GM20431 (cell line): ENCODE measurements around the gene CFH.
"Not testable (repeated sequence)": the region's sequence is repeated elsewhere in the genome, so short reads cannot be mapped to it uniquely, and the experiment has no call there.

ENCODE experiments used
- in situ Hi-C: fragments of 300-500 bp; cut with MseI, MboI; formaldehyde crosslinking; loops from one replicate; pipeline ENCODE4 v1.15.0; 2020; ENCODE audit warnings: low sequenced_read_pairs; ENCODE audit not compliant: unreplicated experiment

The CFH gene

DNA sequence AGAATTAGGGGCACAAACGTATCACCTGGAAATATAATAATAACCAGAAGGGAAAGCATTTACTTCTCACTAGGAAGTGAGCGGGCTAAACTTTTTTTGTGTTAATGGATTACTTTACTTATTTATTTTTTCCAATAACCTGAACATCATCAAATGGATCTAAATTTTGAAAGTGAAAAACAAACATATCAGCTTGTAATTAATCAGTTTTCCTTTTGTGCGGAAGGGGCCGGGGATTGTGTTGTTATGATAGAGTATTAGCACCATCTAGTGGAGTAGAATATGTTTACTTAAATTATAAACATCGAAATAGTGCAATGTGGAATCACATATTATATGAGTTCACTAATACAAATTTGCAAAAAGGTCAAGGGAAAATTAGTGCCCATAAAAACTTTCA is 9.0 kb downstream of the CFH start:
- in situ Hi-C loops = loop anchor here (25.0 kb wide), 2 partner anchors 324 to 524 kb away; no protein-coding TSS in a partner anchor

DNA sequence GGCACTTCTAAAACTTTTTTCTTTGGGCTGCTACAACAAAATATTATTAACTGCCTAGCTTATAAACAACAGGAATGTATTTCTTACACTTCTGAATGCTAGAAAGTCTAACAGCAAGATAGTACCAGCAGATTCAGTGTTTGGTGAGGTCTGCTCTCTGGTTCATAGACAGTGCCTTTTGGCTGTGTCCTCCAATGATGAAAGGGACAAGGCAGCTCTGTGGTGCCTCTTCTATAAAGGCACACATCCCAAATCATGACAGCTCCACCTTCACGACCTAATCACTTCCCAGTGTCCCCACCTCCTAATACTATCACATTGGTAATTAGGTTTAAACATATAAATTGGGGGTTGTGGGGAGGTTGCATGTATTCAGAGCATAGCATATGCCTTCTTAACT is 9.5 kb downstream of the CFH start:
- in situ Hi-C loops = loop anchor here (25.0 kb wide), 2 partner anchors 324 to 524 kb away; no protein-coding TSS in a partner anchor

DNA sequence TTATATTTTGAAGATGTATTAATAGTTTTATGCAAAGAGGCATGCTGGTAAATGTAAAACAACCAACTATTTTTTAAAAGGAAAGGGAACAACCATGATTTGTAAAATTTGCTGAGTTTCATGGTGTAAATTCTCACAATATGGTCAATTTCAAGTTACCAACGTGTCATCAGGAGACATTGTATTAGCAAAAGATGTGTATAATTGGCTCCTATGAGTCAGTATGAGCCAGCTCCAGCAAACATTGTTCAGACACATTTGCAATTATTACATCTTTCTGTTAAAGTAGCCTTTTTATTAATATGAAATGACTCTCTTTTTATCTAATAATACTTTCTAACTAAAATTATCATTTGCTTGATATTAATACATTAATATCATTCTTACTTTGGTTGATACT is 15.3 kb downstream of the CFH start:
- in situ Hi-C loops = loop anchor here (25.0 kb wide), 2 partner anchors 330 to 530 kb away; no protein-coding TSS in a partner anchor

DNA sequence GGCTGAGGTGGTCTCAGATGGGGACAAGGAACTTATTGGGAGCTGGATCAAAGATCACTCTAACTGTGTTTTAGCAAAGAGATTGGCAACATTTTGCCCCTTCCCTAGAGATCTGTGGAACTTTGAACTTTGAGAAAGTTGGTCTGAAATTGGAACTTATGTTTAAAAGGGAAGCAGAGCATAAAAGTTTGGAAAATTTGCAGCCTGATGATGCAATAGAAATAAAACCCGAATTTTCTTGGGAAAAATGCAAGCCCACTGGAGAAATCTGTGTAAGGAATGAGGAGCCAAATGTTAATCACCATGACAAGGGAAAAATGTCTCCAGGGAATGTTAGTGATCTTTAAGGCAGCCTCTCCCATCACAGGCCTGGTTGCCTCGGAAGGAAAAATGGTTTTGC is 17.2 kb downstream of the CFH start:
- in situ Hi-C loops = loop anchor here (25.0 kb wide), 2 partner anchors 332 to 532 kb away; no protein-coding TSS in a partner anchor

DNA sequence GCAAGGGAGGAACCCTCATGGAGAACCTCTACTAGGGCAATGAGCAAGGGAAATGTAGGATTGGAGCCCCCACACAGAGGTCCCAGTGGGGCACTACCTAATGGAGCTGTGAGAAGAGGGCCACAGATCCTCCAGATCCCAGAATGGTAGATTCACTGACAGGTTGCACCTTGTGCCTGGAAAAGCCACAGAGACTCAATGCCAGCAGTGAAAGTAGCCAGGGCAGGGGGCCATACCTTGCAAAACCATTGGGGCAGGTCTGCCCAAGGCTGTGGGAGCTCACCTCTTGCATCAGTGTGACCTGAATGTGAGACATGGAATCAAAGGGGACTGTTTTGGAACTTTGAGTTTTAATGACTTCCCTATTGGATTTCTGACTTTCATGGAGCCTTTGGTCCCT is 17.9 kb downstream of the CFH start:
- in situ Hi-C loops = loop anchor here (25.0 kb wide), 2 partner anchors 332 to 532 kb away; no protein-coding TSS in a partner anchor

DNA sequence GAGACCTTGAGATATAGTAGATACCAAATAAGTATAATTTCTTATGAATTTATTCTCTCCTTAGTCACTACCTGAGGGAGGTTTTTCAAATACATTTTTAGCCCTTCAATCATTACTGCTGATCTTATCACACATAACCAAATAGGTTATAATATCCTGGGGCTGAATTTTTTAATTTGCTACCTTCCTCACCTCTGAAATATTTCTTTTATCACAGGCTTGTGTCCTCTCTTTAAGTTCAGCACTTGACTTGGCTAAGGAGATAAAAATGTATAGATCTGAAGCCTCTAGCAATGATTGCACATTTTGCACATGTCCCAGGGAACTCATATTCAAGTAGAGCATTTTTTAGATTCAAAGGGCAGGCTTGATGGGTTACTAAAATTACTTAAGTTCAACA is 23.1 kb downstream of the CFH start:
- in situ Hi-C loops = loop anchor here (25.0 kb wide), 2 partner anchors 338 to 538 kb away; no protein-coding TSS in a partner anchor

DNA sequence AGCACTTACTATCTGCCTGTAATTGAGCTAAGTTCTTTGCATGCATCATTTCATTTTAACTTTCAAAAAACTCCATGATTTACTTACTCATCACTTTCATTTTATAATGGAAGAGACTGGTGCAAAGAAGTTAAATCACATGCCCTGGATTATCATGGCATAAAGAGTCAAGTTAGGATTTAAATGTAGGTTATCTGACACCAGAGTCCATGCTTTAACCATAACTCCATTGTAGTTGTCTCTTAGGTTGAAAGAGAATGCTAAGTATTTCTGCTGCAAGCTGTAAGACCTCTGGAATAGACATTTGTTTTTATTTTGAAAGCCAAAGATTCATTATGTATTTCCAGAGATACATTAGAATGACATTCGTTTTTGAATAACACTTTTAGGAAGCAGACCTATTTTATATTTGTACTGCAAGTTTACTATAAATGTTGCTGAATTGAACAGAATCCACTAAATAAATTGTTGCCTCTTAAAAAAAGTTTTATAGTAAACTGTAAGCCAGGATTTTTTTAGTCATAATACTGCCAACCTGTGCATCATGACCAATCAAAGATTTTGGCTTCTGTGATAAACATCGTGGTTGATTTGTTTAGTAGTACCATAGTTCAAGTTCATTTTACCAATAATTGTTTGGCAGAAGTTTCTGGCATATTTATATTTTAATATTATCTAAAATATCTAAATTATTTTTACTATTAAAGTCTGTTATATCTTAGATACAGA is 26.1 kb downstream of the CFH start:
- in situ Hi-C loops = no loop called here

DNA sequence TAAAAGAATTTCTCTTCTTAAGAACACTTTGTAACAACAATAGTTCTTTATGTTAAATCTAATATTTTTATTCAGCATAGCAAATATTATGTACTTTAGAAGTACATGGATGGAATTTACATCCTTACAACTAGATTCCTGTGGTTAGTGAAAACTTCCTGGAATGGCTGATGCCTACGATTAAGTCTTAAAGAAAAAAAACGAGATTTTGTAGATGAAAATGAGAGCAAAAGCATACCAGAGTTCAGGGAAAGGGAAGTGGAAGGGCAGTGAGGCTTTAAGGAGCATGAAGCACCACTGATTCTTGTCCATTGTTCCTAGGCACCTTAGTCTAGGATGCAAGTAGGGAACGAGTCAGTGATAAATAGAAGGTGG is 26.7 kb downstream of the CFH start:
- in situ Hi-C loops = no loop called here

DNA sequence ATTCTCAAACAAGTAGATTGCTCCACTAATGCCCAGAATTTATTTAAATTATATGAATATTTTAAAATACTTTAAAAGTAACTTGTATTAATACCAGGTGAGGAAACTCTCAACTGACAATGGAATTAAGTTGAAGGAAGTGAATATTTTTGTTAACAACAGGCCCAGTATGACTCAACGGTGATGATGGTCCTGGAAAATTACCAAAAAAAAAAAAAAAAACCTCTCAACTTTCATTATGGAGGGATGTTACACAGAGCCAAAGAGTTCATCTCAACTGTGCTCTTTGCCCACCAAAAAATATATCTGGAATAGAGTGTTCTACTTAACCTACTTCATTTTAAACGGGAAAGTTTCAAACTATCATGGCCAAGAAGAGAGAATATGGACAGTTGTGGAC is 28.3 kb downstream of the CFH start:
- in situ Hi-C loops = no loop called here

DNA sequence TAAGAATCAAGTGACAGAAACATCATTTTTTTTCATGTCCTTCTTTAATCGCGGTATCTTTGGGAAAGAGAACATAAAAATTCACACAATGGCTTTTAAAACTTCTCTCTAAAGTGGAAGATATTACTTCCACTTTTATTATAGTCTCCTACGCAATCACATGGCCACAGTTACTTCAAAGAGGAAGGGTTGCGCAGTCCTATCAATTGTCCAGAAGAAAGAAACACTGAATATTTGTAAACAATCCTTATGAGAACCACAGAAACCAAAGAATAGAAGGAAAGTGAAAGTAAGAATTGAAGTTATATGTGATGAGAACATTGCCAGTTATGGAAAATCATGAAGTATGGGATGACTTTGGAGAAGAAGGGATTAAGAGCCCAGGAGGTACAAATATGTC is 32.6 kb downstream of the CFH start:
- in situ Hi-C loops = no loop called here

DNA sequence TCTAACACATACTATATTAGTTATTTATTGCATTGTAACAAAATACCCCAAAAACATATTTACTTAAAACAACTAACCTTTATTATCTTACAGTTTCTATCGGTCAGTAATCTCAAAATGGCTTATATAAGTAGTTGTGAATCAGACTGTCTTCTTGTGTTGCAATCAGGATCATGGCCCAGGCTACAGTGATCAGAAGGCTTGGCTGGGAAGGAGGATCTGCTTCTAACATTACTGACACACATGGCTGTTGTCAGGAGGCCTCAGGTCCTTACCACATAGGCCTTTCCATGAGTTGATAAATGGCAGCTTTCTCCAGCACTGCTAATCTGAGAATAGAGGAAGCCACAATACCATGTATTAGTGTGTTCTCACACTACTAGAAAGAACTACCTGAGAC is 33.7 kb downstream of the CFH start:
- in situ Hi-C loops = no loop called here

DNA sequence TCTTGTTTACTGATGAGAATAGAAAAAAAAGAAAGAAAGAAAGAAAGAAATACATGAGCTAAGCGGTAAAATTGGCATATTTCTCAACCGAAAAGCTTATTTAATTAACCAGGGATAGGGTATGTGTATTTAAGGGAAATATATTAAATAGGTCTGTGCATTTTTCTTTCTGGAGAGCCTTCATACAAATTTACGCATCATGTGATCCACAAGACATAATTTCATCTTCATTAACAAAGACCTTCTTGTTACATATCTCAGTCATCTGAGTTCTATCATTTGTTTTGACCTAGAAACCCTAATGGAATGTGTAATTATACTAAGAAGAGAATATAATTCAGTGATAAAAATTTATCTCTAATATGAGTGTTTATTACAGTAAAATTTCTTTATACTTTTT is 37.2 kb downstream of the CFH start:
- in situ Hi-C loops = no loop called here

DNA sequence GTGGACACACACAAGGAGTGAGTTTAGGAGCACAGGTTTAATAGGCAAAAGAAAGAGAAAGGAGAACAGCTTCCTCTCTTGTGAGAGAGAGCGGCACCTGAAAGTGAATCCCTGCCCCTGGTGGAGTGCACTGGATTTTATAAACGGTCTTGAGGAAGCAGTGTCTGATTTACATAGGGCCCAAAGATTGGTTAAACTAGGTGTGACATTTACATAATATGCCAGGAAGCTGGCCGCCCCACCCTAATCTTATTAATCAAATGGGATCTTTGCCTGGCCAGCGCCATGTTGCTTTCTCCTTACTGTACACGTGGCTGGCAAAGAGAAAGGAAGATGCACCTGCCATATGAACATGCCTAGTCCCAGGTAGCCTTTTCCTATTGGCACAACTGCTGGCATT is 38.7 kb downstream of the CFH start:
- in situ Hi-C loops = no loop called here

DNA sequence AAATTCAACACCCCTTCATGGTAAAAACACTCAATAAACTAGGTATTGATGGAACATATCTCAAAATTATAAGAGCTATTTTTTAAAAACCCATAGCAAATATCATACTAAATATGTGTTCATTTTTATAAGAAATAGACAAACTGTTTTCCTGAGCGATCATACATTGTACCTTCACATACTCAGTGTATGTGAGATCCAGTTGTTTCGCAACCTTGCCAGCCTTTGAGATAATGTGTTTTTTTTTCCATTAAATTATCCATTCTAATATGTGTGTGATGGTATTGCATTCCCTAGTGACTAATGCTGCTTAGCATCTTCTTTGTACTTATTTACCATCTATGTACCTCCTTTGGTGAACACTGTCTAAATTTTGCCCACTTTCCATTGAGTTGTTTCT is 47.1 kb downstream of the CFH start:
- in situ Hi-C loops = no loop called here

DNA sequence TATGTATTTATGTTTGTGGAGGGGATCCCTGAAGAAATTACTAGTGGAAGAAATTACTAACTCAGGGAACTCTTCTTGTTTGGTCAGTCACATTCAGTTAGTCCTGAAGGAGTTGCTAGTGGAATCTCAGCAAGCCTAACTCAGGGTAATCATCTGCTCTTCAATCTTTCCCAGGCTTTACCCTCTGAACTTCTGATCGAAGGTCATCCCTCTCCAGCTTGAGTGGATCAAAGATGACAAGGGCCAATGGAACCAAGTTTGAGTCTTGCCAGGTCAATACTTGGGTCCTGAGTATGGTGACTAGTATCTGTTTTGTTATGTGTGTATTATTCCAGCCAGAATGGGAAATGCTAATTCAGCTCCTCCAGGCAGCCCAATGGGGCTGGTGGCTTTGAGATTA is 49.3 kb downstream of the CFH start:
- in situ Hi-C loops = no loop called here

DNA sequence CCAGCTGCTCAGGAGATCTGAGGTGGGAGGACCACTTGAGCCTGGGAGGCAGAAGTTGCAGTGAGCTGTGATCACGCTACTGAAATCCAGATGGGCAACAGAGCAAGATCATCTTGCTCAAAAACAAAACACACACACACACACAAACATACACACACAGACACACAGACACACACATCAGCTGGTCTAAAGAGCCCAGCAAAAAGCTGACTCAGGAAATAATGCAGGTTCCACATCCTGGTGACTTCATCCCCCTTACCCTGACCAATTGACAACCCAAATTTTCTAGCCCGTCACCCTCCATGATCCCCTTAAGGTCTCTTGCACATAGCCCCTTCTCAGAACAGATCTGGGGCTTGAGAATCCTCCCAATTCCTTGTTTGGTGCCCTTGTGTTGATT is 58.0 kb downstream of the CFH start:
- in situ Hi-C loops = not testable (repeated sequence)

DNA sequence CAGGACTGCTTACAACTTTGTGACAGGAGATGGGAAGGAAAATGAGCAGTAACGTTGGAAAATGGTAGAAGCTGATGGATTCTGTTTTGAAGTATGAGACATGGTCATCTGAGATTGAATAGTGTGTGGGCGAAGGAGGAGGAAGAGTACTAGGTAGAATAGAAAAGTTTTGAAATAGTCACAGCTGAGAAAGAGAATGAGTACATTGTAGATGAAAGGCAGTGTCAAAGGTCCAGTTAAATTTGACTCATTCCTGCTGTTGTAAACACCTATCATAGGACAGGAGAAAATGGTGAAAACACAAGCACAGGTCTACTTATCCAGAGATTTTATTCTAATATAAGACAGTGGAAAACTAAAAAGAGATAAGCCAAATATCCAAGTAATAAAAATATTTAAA is 66.0 kb downstream of the CFH start:
- in situ Hi-C loops = no loop called here

DNA sequence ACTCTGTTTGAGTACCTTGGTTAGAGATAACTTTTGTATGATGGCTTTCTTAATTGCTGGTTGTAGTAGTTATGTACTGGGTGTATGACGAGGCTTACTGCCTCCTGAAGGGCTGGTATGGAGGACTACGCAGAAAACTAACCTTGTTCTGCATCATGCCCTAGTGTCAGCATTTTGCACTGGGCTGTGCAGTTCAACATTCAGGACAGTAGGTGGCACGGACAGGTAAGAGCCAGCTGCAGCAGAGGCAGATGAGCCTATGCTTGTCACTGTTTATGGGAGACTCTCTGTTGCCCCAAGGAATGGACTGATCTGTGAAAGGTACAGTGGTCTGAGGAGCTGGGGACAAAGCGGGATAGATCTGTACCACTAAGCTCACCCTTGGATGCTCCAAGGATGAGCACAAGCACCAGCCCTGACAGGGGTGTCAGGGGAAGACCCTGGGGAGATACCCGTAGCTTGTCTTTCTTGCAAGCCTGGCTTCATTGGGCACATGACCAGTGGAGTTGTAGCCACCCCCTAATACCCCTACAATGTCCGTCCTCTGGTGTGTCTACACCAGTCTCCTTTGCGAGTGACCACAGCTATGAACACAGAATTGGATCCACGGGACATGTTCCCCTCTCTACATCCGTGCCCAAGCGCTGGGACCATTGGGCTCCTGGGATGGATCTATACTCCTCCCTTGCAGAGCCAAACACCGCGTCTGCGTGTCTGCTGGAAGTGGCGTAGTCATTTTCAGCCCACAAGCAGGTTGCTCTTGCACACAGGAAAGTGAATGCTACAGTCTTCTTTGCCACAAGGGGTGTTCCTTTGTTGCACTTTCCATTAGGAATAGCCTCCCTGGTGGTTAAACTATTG is 71.7 kb downstream of the CFH start:
- in situ Hi-C loops = no loop called here

DNA sequence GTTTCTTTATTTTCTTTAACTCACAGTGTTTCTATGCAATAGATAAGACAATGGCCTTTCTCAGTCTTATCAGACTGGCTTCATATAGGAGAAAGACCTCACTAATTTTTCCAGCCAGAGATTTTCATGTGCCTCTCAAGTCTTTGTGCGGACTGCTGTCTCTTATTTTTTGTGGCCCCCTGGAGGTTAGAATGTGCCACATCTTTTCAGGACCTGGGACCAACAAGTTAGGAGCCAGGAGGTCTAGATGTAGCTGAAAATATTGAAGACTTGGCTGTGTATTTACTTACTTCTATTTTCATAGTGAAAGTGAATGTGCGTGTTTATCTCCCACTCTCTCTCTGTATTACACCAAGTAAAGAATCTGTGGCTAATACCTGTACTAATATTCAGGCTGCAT is 80.7 kb downstream of the CFH start:
- in situ Hi-C loops = no loop called here

DNA sequence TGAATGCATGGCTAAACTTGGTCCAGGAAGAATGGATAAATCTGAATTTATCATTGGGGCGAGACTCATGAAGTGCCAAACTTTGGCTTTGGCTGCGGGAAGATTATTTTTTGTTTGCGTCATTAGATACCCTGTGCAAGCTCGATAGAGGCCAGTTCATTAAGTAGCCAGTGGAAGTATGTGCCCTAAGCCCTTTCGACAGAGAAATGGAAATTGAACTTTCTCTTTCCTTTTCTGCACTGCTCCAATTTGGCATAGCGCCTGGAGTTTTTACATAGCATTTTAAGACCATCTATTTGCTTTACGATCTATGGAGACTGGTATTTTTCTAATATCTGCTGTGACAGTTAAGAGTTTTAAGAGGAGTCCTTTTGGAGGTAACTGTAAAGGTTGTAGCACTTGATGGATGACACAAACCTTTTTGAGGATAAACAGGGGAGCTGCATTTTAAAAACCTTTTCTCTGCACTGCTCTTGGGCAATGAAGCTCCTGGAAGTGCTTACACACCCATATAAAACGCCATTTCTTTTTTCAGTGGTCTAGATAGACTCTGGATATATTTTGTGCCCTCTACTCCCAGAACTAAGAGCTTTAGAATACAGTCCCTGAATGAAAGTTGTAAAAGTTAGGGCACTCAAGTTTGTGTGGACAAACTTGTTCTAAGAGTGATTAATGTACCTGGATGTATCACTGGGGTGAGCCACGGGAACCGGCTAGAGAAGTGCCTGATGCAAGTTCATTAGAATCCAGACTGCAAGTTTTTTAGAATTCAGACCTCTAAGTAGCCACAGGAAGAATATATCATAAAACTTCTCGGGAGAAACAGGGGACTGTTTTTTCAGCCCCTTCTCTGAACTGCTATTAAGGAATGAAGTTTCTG is 81.5 kb downstream of the CFH start:
- in situ Hi-C loops = no loop called here
